Measurements from ENCODE around the gene ZNF577.

DNA sequence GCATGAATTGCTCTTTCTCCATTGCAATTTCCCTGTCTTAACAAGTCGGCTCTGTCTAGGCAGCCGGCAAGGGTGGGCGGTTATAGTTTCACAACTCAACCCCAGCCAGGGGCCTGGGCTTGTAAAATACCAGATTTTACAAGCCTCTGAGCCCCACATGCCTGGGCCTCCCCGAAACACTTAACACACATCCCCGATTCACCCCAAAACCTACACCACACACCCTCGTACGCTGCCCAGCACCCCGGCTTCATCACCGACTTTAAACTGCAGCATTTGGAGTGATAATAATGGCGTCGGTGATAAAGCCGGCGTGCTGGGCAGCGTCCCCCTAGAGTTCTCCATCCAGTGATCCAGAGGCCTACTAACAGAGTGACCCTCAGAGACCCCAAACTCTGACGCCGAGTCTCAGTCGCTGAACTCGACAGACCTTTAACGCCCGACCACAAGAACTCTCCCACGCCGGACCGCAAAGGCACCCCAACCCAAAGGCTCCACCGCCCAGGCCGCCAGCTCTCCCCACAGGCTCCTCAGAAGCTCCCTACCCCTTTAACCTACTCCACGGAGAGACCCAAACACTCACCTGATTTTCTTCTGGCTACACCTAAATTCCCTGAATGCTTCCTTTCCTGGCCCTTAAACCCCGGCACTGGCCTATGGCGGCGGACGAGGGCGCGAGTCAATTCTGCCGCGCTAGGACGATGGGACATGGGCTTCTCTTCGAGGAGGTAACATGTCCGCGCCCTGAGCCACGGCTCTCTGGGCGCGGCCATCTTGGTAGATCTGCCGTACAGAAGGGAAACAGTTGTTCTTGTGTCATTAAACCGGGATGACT is 16.8 kb upstream of the ZNF577 start, which contains the start of gene ZNF649:
- TF ChIP-seq EZH2 (IDR thresholded peaks at IDR 0.05; ENCODE audit: insufficient read depth, poor library complexity, severe bottlenecking) (no peak), EZH2phosphoT487 (IDR thresholded peaks at IDR 0.05; ENCODE audit: insufficient read depth, low read depth) (no peak)

Measured in GM23248 (cell line).